H1 (cell line): ENCODE results near the gene NAT10. TPM values are rescaled to one million over a fixed set of nuclear protein-coding genes. Genes with fewer than 3 reads are reported as not detected.

ENCODE experiments used
- TCF12 ChIP-seq: IDR thresholded peaks from 2 replicates; pipeline ENCODE4 v1.6.1; 2011; ENCODE audit warnings: low read depth, mild to moderate bottlenecking, low read length
- polyA plus RNA-seq, 7 experiments: library from polyadenylated mRNA; depleted of rRNA in 3 of 7; stranded (reverse) in 5 of 7; unstranded in 2 of 7; fragments of >200 nt in 5 of 7; fragments of 200-250 nt in 2 of 7; gene quantifications; 1 replicate in 5 of 7; 2 replicates in 1 of 7; 4 replicates in 1 of 7; pipeline versions ENCODE4 v1.2.1 to v1.2.3, GENCODE V29; 2011 to 2013; ENCODE audit warnings: missing spikeins in 2 of 7, mixed read lengths in 2 of 7
- total RNA-seq: library from RNA; stranded (reverse); fragmentation: NEBNext Ultra II Directional; extraction: Animal tissue kit (Norgen Biotek cat#: 25700); gene quantifications from 2 replicates; pipeline ENCODE4 v1.2.1, GENCODE V29; 2021

The NAT10 gene
- total and polyA plus RNA-seq, 2 of the 8 experiments (the other 6 are each of a cell fraction or from before 2014, with no cell fraction given): 66.3 to 89.6 TPM

DNA sequence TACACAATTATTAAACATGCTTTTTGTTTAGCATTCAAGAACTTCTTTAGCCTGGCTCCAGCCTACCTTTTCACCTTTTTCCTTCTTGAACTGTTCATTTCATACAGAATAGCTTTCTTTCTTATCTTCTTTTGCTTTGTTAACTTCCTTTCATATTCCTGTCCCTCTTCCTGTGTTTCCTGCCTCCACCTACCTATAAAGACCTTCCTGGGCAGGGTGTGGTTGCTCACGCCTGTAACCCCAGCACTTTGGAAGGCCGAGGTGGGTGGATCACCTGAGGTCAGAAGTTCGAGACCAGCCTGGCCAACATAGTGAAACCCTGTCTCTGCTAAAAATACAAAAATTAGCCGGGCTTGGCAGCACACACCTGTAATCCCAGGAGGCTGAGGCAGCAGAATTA lies 31.0 kb upstream of the NAT10 start (continued):
- TF ChIP-seq TCF12: no peak
